Vagina (tissue), 2 donors: ENCODE results near the gene LRRIQ3.

Experiments used
- POLR2A ChIP-seq, 2 donors: fragments of 450-650 bp; IDR thresholded peaks; one replicate each; pipeline ENCODE4 v1.6.1; 2017; ENCODE audit warnings: antibody characterized with exemption in 2 of 2, mild to moderate bottlenecking in 2 of 2, moderate library complexity in 2 of 2
- POLR2AphosphoS5 ChIP-seq, 2 donors: sonication (generic); formaldehyde crosslinking; IDR thresholded peaks; one replicate each; pipeline ENCODE4 v1.9.0; 2017; ENCODE audit warnings: antibody characterized with exemption in 2 of 2, mild to moderate bottlenecking in 2 of 2, low read depth in 1 of 2; ENCODE audit not compliant: insufficient read depth in 1 of 2
- TF ChIP-seq, protein P1 (sequence below), 3 experiments: fragments of 450-650 bp in 2 of 3; fragments of 200-600 bp in 1 of 3; sonication (generic) in 1 of 3; IDR thresholded peaks; one replicate each; pipeline ENCODE4 v1.5.1; 2017 to 2019; ENCODE audit warnings: antibody characterized with exemption in 3 of 3, mild to moderate bottlenecking in 2 of 3, moderate library complexity in 2 of 3

DNA sequence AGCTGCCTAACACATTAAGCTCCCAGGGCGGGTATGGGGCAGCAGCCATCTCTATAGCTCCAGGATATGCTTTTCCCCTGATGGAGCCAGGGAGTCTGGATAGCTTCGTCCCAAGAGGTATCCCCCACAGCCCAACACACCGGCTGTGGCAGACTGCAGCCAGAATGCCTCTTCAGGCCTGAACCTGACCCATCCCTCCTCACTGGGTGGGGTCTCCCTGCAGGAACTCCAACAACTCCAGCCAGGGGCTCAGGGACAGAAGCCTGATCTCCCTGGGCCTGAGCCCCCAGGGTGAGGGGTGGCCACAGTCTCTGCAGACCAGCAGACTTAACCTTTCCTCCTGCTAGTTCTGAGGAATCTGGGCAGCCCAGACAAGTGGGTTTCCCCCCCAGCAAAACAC, 159.9 kb downstream of the LRRIQ3 start:
- TF ChIP-seq, protein P1, sequence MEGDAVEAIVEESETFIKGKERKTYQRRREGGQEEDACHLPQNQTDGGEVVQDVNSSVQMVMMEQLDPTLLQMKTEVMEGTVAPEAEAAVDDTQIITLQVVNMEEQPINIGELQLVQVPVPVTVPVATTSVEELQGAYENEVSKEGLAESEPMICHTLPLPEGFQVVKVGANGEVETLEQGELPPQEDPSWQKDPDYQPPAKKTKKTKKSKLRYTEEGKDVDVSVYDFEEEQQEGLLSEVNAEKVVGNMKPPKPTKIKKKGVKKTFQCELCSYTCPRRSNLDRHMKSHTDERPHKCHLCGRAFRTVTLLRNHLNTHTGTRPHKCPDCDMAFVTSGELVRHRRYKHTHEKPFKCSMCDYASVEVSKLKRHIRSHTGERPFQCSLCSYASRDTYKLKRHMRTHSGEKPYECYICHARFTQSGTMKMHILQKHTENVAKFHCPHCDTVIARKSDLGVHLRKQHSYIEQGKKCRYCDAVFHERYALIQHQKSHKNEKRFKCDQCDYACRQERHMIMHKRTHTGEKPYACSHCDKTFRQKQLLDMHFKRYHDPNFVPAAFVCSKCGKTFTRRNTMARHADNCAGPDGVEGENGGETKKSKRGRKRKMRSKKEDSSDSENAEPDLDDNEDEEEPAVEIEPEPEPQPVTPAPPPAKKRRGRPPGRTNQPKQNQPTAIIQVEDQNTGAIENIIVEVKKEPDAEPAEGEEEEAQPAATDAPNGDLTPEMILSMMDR (IDR thresholded peaks at IDR 0.05) = no peak
- TF ChIP-seq POLR2A (IDR thresholded peaks at IDR 0.05) (no peak), POLR2AphosphoS5 (IDR thresholded peaks at IDR 0.05; ENCODE audit: insufficient read depth in 1 of 2, low read depth in 1 of 2) (no peak)
